Natural killer cell (primary cell): Measurements from ENCODE around the gene NPAS3. TPM values are rescaled to one million over a fixed set of nuclear protein-coding genes. Genes with fewer than 3 reads are reported as not detected.

Experiments used
- ATAC-seq, 3 donors: fragments of 150-1000 bp in 2 of 3; fragments of 200-7000 bp in 1 of 3; cut with Tn5 transposase; 1 replicate in 1 of 3; 2 replicates in 2 of 3; pipeline ENCODE4 v1.10.0; 2021; ENCODE audit warnings: mild to moderate bottlenecking in 2 of 3, moderate library complexity in 2 of 3
- DNase-seq, 2 donors: peaks; one replicate each; pipeline versions ENCODE4 v3.0.0 to v3.0.0-alpha.2; 2013 to 2021; ENCODE audit warnings: mixed read lengths in 1 of 2
- H3K27ac ChIP-seq: one replicate; pipeline ENCODE4 v1.5.1; 2013; ENCODE audit warnings: mild to moderate bottlenecking, low read length
- H3K27me3 ChIP-seq: one replicate; pipeline ENCODE4 v1.6.1; 2013; ENCODE audit warnings: low read length; ENCODE audit not compliant: control insufficient read depth, insufficient read depth
- H3K36me3 ChIP-seq: one replicate; pipeline ENCODE4 v1.6.1; 2013; ENCODE audit warnings: low read length; ENCODE audit not compliant: control insufficient read depth, insufficient read depth
- H3K4me1 ChIP-seq: one replicate; pipeline ENCODE4 v1.6.1; 2013; ENCODE audit warnings: low read length; ENCODE audit not compliant: control insufficient read depth, insufficient read depth
- H3K4me3 ChIP-seq: one replicate; pipeline ENCODE4 v1.5.1; 2013; ENCODE audit warnings: low read length
- H3K9me3 ChIP-seq: one replicate; pipeline ENCODE4 v1.6.1; 2013; ENCODE audit warnings: low read length; ENCODE audit not compliant: control insufficient read depth, insufficient read depth
- H3K27ac Mint-ChIP-seq, 2 donors: one replicate each; pipeline ENCODE4 v1.8.0; 2022; ENCODE audit warnings: mild to moderate bottlenecking in 2 of 2, mixed read lengths in 2 of 2, moderate library complexity in 1 of 2
- H3K27me3 Mint-ChIP-seq, 2 donors: one replicate each; pipeline ENCODE4 v1.8.0; 2022; ENCODE audit warnings: low read depth in 2 of 2, mixed read lengths in 2 of 2
- H3K36me3 Mint-ChIP-seq: one replicate; pipeline ENCODE4 v1.8.0; 2022; ENCODE audit warnings: mixed read lengths
- H3K4me1 Mint-ChIP-seq, 2 donors: one replicate each; pipeline ENCODE4 v1.8.0; 2022; ENCODE audit warnings: mixed read lengths in 2 of 2
- H3K4me3 Mint-ChIP-seq: one replicate; pipeline ENCODE4 v1.8.0; 2022; ENCODE audit warnings: mild to moderate bottlenecking, moderate library complexity, mixed read lengths
- H3K9me3 Mint-ChIP-seq, 2 donors: one replicate each; pipeline ENCODE4 v1.8.0; 2022; ENCODE audit warnings: mixed read lengths in 2 of 2
- CTCF ChIP-seq: fragments of 200-600 bp; IDR thresholded peaks from one replicate; pipeline ENCODE4 v1.8.0; 2022; ENCODE audit warnings: antibody characterized with exemption
- WGBS: methylation state at CpG from one replicate; pipeline ENCODE4 v1.1.7; 2013; ENCODE audit warnings: missing lambda C conversion rate; ENCODE audit not compliant: insufficient coverage; 5-methylcytosine and 5-hydroxymethylcytosine counted together
- intact Hi-C: fragments of 100-400 bp; cut with micrococcal nuclease; formaldehyde crosslinking; loops from one replicate; pipeline ENCODE4 v1.14.2; 2022
- total RNA-seq, 4 donors: library from RNA; stranded (reverse); fragments of 120-200 nt in 1 of 4; gene quantifications; one replicate each; pipeline versions ENCODE4 v1.2.3 to v1.2.4, GENCODE V29; 2013 to 2022

The NPAS3 gene
- total RNA-seq, 3 donors from 2014 or later (not counting 1 experiment from before 2014, with no cell fraction given): not detected

DNA sequence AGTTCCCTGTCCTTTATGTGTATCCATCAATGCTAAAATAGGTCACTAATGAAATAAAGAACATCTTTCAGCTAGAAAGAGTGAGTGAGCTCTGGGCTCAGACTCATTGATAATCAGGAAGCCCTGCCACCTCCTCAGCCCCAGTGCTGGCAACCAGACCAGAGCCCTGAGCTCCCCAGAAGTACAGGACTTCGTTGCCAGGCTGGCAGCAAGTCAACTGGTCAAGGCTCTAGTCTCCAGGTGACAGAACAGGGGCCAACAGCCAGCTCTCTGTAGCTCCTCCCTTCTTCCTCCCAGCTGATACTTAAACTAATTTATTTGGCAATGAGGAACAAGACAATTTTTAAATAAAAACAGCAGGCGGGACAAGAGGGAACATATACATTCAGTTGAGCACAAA is 866.9 kb downstream of the NPAS3 start:
- Histone ChIP-seq H3K27ac (no peak overlapping the region), H3K9me3 (no peaks in the 10 kb centered on the region), H3K4me3 (no peak overlapping the region), H3K27me3 (peaks cover 6% of the 10 kb centered on the region), H3K36me3 (no peaks in the 10 kb centered on the region), H3K4me1 (no peaks in the 10 kb centered on the region)
- ATAC-seq: no peak
- H3K4me3 Mint-ChIP-seq: no peak overlapping the region
- no peak overlapping the region for H3K27ac Mint-ChIP-seq
- WGBS: 34% methylated on average over 2 of the region's 2 CpGs
- no peak for DNase-seq
- TF ChIP-seq CTCF: no peak
- H3K9me3 Mint-ChIP-seq: peaks cover 0 to 5% of the 10 kb centered on the region in 2 donors
- peaks cover 0 to 6% of the 10 kb centered on the region in 2 donors for H3K4me1 Mint-ChIP-seq
- H3K27me3 Mint-ChIP-seq: peaks cover 20 to 31% of the 10 kb centered on the region in 2 donors
- intact Hi-C loops: no loop called here
- H3K36me3 Mint-ChIP-seq: peaks cover 7% of the 10 kb centered on the region

DNA sequence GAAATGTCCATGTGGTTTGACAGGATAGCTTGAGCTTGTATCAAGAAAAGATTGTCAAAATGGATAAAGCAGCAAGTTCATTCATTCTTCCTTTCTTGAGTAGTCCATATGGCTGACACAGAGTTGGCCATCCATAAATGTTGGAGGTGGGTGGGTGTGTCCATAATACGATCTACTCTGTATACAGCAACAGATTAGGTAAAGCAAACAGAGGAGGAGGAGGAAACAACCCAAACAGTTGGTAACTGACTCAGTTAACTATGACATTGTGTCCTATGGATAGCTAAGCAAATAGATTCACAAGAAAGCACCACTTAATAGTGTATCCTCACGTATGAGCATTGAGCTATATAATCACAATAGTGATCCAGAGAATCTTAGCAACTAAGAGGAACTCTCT is 868.2 kb downstream of the NPAS3 start:
- Histone ChIP-seq H3K36me3 (no peaks in the 10 kb centered on the region), H3K27me3 (peaks cover 2% of the 10 kb centered on the region), H3K9me3 (no peaks in the 10 kb centered on the region), H3K4me3 (no peak overlapping the region), H3K27ac (no peak overlapping the region), H3K4me1 (no peaks in the 10 kb centered on the region)
- no peak overlapping the region for H3K27ac Mint-ChIP-seq
- no peak overlapping the region for H3K4me3 Mint-ChIP-seq
- no peak for ATAC-seq
- intact Hi-C loops: no loop called here
- no peak for TF ChIP-seq CTCF
- peaks cover 11 to 19% of the 10 kb centered on the region in 2 donors for H3K27me3 Mint-ChIP-seq
- peaks cover 0 to 3% of the 10 kb centered on the region in 2 donors for H3K9me3 Mint-ChIP-seq
- no peak for DNase-seq
- WGBS: 76% methylated on average over 2 of the region's 2 CpGs
- H3K4me1 Mint-ChIP-seq: no peaks in the 10 kb centered on the region
- H3K36me3 Mint-ChIP-seq: no peaks in the 10 kb centered on the region

DNA sequence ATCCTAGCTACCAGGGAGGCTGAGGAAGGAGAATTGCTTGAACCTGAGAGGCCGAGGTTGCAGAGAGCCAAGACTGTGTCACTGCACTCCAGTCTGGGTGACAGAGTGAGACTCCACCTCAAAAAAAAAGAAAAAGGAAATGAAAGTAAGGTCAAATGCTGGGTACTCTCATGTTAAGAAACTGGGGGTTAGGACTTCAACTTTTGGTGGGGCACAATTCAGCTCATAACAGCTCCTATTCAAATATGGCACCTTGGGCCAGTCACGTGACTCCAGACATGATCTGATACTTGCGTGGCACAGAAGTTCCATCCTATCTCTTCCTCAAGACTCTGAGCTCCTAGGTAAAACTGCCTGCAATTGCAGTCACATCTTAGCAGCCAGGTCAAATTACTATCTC is 869.5 kb downstream of the NPAS3 start:
- Mint-ChIP-seq H3K36me3 (no peaks in the 10 kb centered on the region), H3K9me3 (peaks cover 0 to 3% of the 10 kb centered on the region in 2 donors), H3K27me3 (peaks cover 5 to 6% of the 10 kb centered on the region in 2 donors), H3K4me3 (no peak overlapping the region), H3K4me1 (no peaks in the 10 kb centered on the region), H3K27ac (no peak overlapping the region)
- Histone ChIP-seq H3K27me3 (no peaks in the 10 kb centered on the region), H3K9me3 (no peaks in the 10 kb centered on the region), H3K4me3 (no peak overlapping the region), H3K36me3 (no peaks in the 10 kb centered on the region), H3K27ac (no peak overlapping the region), H3K4me1 (no peaks in the 10 kb centered on the region)
- DNase-seq: no peak
- WGBS: 62% methylated on average over 3 of the region's 3 CpGs
- no peak for ATAC-seq
- intact Hi-C loops: no loop called here
- TF ChIP-seq CTCF: no peak

- Mint-ChIP-seq H3K4me3 (no peak overlapping the region), H3K9me3 (peaks cover 0 to 6% of the 10 kb centered on the region in 2 donors), H3K27ac (no peak overlapping the region), H3K4me1 (no peaks in the 10 kb centered on the region), H3K27me3 (peaks cover 6 to 9% of the 10 kb centered on the region in 2 donors), H3K36me3 (no peaks in the 10 kb centered on the region)
- Histone ChIP-seq H3K4me3 (no peak overlapping the region), H3K9me3 (no peaks in the 10 kb centered on the region), H3K36me3 (no peaks in the 10 kb centered on the region), H3K27ac (no peak overlapping the region), H3K4me1 (no peaks in the 10 kb centered on the region), H3K27me3 (no peaks in the 10 kb centered on the region)
- no CpG with 5 or more reads among the region's 2 CpGs for WGBS
- no peak for TF ChIP-seq CTCF
- intact Hi-C loops: no loop called here
- DNase-seq: no peak
- no peak for ATAC-seq
Observed at GRCh38 chr14:33809396-33809981, 870.8 kb downstream of the NPAS3 start.
